ENCODE data around the gene SUSD3. TPM values are rescaled to one million over a fixed set of nuclear protein-coding genes. Genes with fewer than 3 reads are reported as not detected.

The SUSD3 gene
- total RNA-seq, 2 experiments from 2014 or later = 69.6 to 71.4 TPM

DNA sequence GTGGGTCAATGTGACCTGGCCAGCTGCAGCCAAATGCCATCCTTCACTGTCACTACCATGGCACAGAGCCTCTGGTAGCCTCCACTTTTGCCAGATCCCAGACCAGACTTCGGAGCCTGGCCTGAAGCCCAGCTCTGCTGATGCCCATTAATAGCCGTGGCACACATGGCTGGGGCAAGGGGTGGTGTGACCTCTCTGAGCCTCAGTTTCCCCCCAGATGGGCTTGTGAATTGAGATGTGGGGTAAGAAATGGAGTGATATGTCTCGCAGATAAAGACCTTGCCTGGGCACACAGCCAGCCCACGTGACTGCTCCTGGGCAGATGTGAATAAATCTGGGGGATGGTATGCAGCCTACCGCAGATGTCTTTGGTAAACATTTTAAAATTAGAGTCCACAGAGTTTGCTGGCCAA lies 13.9 kb downstream of the SUSD3 start:
- Mint-ChIP-seq H3K27me3 (no peaks in the 10 kb centered on the region), H3K9me3 (no peaks in the 10 kb centered on the region), H3K36me3 (ENCODE audit: low read depth) (peaks cover 43% of the 10 kb centered on the region), H3K27ac (no peak overlapping the region), H3K4me3 (no peak overlapping the region), H3K4me1 (peaks cover 13% of the 10 kb centered on the region)
- no peak for DNase-seq
- CTCF ChIA-PET = no interaction called here
- POLR2A ChIA-PET = interaction anchor here (0.8 kb wide), 1 partner anchor 8 kb away, joined by 3 read pairs; no protein-coding TSS in a partner anchor

DNA sequence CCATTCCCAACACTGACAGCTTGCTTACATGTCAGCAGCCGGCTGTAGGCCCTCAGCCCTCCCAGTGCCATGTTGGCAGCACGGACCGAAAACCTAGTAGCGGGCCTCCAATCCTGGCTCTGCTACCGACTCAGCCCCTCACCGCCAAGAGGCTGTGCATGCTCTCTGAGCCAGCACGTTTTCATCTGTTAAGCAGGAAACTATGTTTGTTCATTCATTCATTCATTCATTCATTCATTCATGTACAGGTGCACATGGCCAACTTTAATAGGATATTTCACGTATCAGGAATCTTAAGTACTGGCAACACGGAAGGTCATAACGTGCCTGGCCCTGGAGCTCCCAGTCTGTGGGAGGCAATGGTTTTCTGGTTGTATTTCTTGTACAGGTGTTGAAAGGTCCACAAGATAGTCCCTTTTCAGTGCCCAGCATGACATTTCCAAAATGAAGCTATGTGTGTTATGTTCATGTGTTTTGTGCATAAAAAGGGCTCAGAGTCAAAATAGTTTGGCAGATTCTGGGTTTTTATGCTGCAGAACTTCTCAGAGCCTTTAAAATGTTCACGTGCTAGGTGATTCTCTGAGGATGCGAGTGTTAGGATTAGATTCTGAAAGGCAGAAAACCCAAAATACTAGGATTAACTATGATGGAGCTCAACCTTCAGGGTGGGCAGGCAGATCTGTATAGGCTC lies 17.7 kb downstream of the SUSD3 start:
- ChIA-PET POLR2A (interaction anchor here (2.8 kb wide), 1 partner anchor 11 kb away, joined by 17 read pairs; no protein-coding TSS in a partner anchor), CTCF (interaction anchor here (0.8 to 1.6 kb wide), 3 partner anchors 12 to 120 kb away, joined by 3 to 5 read pairs (median 4); no protein-coding TSS in a partner anchor)
- DNase-seq = no peak
- Mint-ChIP-seq H3K4me3 (no peak overlapping the region), H3K4me1 (peaks cover 12% of the 10 kb centered on the region), H3K9me3 (no peaks in the 10 kb centered on the region), H3K27ac (no peak overlapping the region), H3K36me3 (ENCODE audit: low read depth) (peaks cover 43% of the 10 kb centered on the region), H3K27me3 (no peaks in the 10 kb centered on the region)

DNA sequence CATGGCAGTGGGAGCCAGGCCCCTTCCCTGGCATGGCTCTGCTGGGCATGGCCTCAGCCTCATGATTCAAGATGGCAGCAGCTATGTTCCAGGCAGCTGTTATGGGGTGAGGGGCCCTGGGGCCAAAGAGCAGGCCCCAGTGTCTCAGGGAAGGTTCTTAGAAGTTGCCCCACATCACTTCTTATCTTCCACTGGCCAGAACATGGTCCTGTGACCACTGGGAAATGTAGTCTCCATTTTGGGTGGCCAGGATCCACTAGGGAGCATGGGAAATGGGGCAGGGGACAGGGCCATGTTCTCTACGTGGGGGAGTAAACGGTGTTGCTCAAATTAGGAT lies 18.3 kb downstream of the SUSD3 start:
- ChIA-PET CTCF (interaction anchor here (0.8 to 1.3 kb wide), 2 partner anchors 12 to 73 kb away, joined by 3 to 4 read pairs; no protein-coding TSS in a partner anchor), POLR2A (interaction anchor here (2.8 kb wide), 1 partner anchor 12 kb away, joined by 17 read pairs; no protein-coding TSS in a partner anchor)
- Mint-ChIP-seq H3K9me3 (no peaks in the 10 kb centered on the region), H3K27me3 (no peaks in the 10 kb centered on the region), H3K27ac (no peak overlapping the region), H3K4me3 (no peak overlapping the region), H3K4me1 (peaks cover 12% of the 10 kb centered on the region), H3K36me3 (ENCODE audit: low read depth) (peaks cover 45% of the 10 kb centered on the region)
- DNase-seq = no peak

GRCh38 chr9:93077367-93077766 lies 18.9 kb downstream of the SUSD3 start:
- Mint-ChIP-seq H3K4me3 (no peak overlapping the region), H3K27me3 (no peaks in the 10 kb centered on the region), H3K36me3 (ENCODE audit: low read depth) (peaks cover 48% of the 10 kb centered on the region), H3K4me1 (peaks cover 16% of the 10 kb centered on the region), H3K9me3 (no peaks in the 10 kb centered on the region), H3K27ac (no peak overlapping the region)
- ChIA-PET CTCF (no interaction called here), POLR2A (interaction anchor here (2.0 kb wide), 1 partner anchor 13 kb away, joined by 7 read pairs; no protein-coding TSS in a partner anchor)
- no peak for DNase-seq

- ChIA-PET POLR2A (interaction anchor here (2.0 kb wide), 1 partner anchor 13 kb away, joined by 7 read pairs; no protein-coding TSS in a partner anchor), CTCF (no interaction called here)
- H3K4me1 Mint-ChIP-seq = peaks cover 20% of the 10 kb centered on the region
- H3K27me3 Mint-ChIP-seq = no peaks in the 10 kb centered on the region
- no peaks in the 10 kb centered on the region for H3K9me3 Mint-ChIP-seq
- no peak overlapping the region for H3K4me3 Mint-ChIP-seq
- H3K27ac Mint-ChIP-seq = no peak overlapping the region
- no peak for DNase-seq
- peaks cover 48% of the 10 kb centered on the region for H3K36me3 Mint-ChIP-seq (ENCODE audit: low read depth)
Measured at GRCh38 chr9:93077811-93078210, 19.3 kb downstream of the SUSD3 start.

DNA sequence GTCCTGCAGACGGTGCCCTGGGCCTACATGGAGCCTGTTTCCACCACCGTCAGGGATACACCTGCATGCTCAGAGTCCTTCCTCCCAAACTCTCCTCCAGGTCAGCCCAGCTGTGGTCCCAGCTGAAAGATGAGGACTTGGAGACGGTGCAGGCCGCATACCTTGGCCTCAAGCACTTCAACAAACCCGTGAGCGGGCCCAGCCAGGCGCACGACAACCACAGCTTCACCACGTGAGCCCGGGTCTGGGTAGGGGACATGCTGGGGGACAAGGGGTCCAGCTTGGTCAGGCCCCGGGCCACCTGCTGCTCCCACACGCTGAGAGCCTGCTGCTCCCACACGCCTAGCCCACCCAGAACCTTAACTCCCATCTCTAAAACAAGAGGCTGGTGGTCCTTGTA lies 20.9 kb downstream of the SUSD3 start:
- Mint-ChIP-seq H3K9me3 (no peaks in the 10 kb centered on the region), H3K27me3 (no peaks in the 10 kb centered on the region), H3K4me1 (peaks cover 35% of the 10 kb centered on the region), H3K36me3 (ENCODE audit: low read depth) (peaks cover 59% of the 10 kb centered on the region), H3K4me3 (no peak overlapping the region), H3K27ac (no peak overlapping the region)
- no peak for DNase-seq
- ChIA-PET CTCF (no interaction called here), POLR2A (interaction anchor here (2.0 kb wide), 1 partner anchor 15 kb away, joined by 7 read pairs; no protein-coding TSS in a partner anchor)

DNA sequence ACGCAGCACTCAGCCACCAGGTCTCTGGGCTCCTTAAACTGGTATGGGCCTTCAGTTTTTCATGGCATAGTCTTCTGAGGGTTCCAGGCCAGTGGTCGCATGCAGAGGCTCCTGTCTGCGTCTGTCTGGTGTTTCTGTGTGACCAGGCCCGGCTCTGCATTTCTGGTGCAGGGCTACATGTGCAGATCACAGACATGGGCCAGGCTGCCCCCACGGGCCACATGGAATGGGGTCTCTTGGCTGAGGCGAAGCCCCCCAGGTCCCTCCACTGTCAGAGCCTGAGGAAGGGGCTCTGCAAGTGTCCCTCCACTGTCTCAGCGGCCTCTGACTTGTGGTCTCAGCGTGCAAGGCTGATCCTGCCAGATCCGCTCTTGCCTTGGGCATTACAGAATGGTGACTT lies 21.9 kb downstream of the SUSD3 start:
- no peaks in the 10 kb centered on the region for H3K27me3 Mint-ChIP-seq
- CTCF ChIA-PET = interaction anchor here (0.7 kb wide), 1 partner anchor 16 kb away, joined by 4 read pairs; no protein-coding TSS in a partner anchor
- no peak overlapping the region for H3K27ac Mint-ChIP-seq
- DNase-seq = no peak
- POLR2A ChIA-PET = interaction anchor here (1.2 to 1.9 kb wide), 3 partner anchors 9 to 20 kb away, joined by 3 to 9 read pairs (median 4); no protein-coding TSS in a partner anchor
- no peaks in the 10 kb centered on the region for H3K9me3 Mint-ChIP-seq
- H3K4me1 Mint-ChIP-seq = peaks cover 35% of the 10 kb centered on the region
- peaks cover 62% of the 10 kb centered on the region for H3K36me3 Mint-ChIP-seq (ENCODE audit: low read depth)
- no peak overlapping the region for H3K4me3 Mint-ChIP-seq

GRCh38 chr9:93081081-93081529 lies 22.6 kb downstream of the SUSD3 start:
- Mint-ChIP-seq H3K36me3 (ENCODE audit: low read depth) (peaks cover 63% of the 10 kb centered on the region), H3K4me1 (peaks cover 39% of the 10 kb centered on the region), H3K27ac (no peak overlapping the region), H3K9me3 (peaks cover 2% of the 10 kb centered on the region), H3K27me3 (no peaks in the 10 kb centered on the region), H3K4me3 (no peak overlapping the region)
- no peak for DNase-seq
- POLR2A ChIA-PET = interaction anchor here (1.2 to 1.9 kb wide), 3 partner anchors 9 to 20 kb away, joined by 3 to 9 read pairs (median 4); no protein-coding TSS in a partner anchor
- CTCF ChIA-PET = interaction anchor here (0.7 to 0.8 kb wide), 2 partner anchors 16 to 27 kb away, joined by 4 read pairs; no protein-coding TSS in a partner anchor

GRCh38 chr9:93081931-93082330 lies 23.4 kb downstream of the SUSD3 start:
- peaks cover 2% of the 10 kb centered on the region for H3K9me3 Mint-ChIP-seq
- H3K4me1 Mint-ChIP-seq = peaks cover 44% of the 10 kb centered on the region
- POLR2A ChIA-PET = interaction anchor here (1.6 to 5.0 kb wide), 4 partner anchors 11 to 21 kb away, joined by 4 to 32 read pairs (median 9); partner anchors contain the start of gene CARD19
- CTCF ChIA-PET = interaction anchor here (0.7 to 1.2 kb wide), 3 partner anchors 17 to 281 kb away, joined by 4 to 6 read pairs (median 5); no protein-coding TSS in a partner anchor
- peak overlapping the region; percentile 59 for H3K27ac Mint-ChIP-seq
- H3K4me3 Mint-ChIP-seq = no peak overlapping the region
- H3K36me3 Mint-ChIP-seq (ENCODE audit: low read depth) = peaks cover 66% of the 10 kb centered on the region
- no peaks in the 10 kb centered on the region for H3K27me3 Mint-ChIP-seq
- no peak for DNase-seq

DNA sequence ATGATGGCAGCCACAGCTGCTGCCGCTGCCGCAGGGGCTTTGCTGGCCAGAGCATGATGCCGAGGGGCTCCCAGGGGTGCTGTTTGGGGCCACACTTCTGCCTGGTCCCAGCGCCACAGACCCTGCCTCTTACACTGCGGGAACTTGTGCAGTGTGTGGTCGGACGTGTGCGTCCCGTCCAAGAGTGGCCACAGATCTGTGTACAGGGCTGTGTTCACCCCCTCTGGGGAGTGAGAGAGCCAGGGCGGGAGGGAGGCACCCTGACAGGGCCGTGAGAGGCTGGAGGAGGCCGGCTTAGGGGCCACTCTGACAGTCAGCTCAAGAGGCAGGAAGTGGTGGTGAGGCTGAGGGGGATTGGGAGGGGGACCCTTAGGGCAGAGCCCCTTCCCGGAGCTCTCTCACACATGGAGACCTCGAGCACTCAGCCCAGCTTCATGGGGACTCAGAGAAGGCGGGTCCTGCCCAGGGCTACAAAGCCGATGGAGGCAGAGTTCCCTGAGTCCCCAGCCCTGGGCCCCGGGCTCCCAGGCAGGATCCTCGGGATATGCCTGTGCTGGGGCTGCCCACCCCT lies 24.4 kb downstream of the SUSD3 start:
- H3K4me1 Mint-ChIP-seq = peaks cover 44% of the 10 kb centered on the region
- no peak overlapping the region for H3K4me3 Mint-ChIP-seq
- peak overlapping the region; percentile 72 for H3K27ac Mint-ChIP-seq
- POLR2A ChIA-PET = interaction anchor here (0.7 to 5.0 kb wide), 9 partner anchors 10 to 58 kb away, joined by 3 to 32 read pairs (median 3); partner anchors contain the start of gene CARD19
- H3K9me3 Mint-ChIP-seq = peaks cover 2% of the 10 kb centered on the region
- no peak for DNase-seq
- H3K27me3 Mint-ChIP-seq = no peaks in the 10 kb centered on the region
- CTCF ChIA-PET = interaction anchor here (1.0 to 2.5 kb wide), 4 partner anchors 18 to 129 kb away, joined by 3 to 8 read pairs (median 4); no protein-coding TSS in a partner anchor
- H3K36me3 Mint-ChIP-seq (ENCODE audit: low read depth) = peaks cover 64% of the 10 kb centered on the region

GRCh38 chr9:93083592-93084470 lies 25.3 kb downstream of the SUSD3 start:
- Mint-ChIP-seq H3K27ac (peak overlapping the region; percentile 91), H3K27me3 (no peaks in the 10 kb centered on the region), H3K9me3 (peaks cover 5% of the 10 kb centered on the region), H3K4me3 (peak overlapping the region; percentile 4), H3K4me1 (peaks cover 44% of the 10 kb centered on the region), H3K36me3 (ENCODE audit: low read depth) (peaks cover 69% of the 10 kb centered on the region)
- POLR2A ChIA-PET = interaction anchor here (0.6 to 5.0 kb wide), 11 partner anchors 9 to 129 kb away, joined by 3 to 32 read pairs (median 4); partner anchors contain the start of gene CARD19
- peak; percentile 50 for DNase-seq
- CTCF ChIA-PET = interaction anchor here (1.0 to 2.5 kb wide), 5 partner anchors 19 to 129 kb away, joined by 3 to 8 read pairs (median 3); no protein-coding TSS in a partner anchor

DNA sequence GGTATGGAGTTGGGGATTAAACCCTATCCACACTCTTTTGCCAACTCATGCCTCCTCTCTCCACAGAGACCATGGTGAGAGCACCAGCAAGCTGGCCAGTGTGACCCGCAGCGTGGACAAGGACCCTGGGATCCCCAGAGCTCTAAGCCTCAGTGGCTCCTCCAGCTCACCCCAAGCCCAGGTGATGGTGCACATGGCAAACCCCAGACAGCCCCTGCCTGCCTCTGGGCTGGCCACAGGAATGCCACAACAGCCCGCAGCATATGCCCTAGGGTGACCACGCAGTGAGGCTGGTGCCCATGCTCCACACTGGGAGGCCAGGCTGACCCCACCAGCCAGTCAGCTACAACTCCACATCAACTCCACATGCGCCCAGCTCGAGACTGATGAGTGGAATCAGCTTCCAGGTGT lies 26.0 kb downstream of the SUSD3 start:
- no peak for DNase-seq
- H3K27ac Mint-ChIP-seq = peak overlapping the region; percentile 91
- peaks cover 44% of the 10 kb centered on the region for H3K4me1 Mint-ChIP-seq
- no peaks in the 10 kb centered on the region for H3K27me3 Mint-ChIP-seq
- peaks cover 72% of the 10 kb centered on the region for H3K36me3 Mint-ChIP-seq (ENCODE audit: low read depth)
- H3K9me3 Mint-ChIP-seq = peaks cover 7% of the 10 kb centered on the region
- CTCF ChIA-PET = interaction anchor here (1.2 to 2.5 kb wide), 3 partner anchors 20 to 81 kb away, joined by 3 to 8 read pairs (median 8); no protein-coding TSS in a partner anchor
- H3K4me3 Mint-ChIP-seq = no peak overlapping the region
- POLR2A ChIA-PET = interaction anchor here (0.6 to 5.0 kb wide), 7 partner anchors 8 to 130 kb away, joined by 3 to 32 read pairs (median 6); partner anchors contain the start of gene CARD19

All from activated CD4-positive, alpha-beta memory T cell treated with anti-CD3 and anti-CD28 coated beads, Interleukin-2, amount 10 ng/mL, durations not matched to agents 7 days and 5 days (primary cell).